ENCODE measurements around the gene USF3.

USF3 gene

DNA sequence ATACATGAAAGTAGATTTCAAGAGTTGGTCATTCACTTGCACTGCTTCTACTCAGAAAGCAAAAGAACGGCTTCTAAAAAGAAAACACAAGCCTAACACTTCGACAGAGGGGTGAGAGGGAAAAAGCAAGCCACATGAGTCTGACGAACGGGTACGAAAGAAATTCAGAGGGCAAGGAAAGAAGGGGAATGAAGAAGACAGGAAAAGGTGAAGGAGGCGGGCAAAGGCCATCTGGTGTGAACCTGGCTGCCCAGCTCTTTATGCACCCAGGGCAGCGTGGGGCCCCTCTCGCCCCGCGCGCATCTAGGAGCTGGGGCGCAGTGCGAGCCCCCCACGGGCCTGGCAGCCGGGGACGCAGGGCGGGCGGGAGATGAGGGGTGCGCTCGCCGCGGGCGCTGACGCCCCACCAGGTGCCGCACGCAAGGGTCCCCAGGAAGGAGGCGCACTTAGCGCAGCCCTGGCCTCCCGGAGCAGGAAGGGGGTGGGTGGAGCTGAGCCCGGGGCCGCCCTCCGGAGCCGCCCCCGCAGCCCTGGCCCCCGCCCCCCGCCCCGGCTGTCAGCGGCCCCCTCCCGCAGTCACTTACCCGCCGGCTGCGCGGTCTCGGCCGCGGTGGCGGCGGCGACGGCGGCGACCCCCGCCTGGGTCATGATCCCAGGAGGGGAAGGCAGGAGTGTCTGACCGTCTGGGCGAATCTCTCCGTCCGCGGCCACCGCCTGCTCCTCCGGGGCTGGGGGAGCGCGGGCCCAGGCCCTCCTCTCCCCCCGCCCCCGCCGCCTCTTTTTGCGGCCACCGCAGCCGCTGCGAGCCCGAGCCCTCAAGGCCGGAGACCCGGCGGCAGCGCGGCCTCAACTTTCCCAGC, at the start of gene USF3:
TSS of gene USF3 (minus strand) at position 857 of the 860 bp plus-strand sequence. CDS start 21,764 bp downstream, outside the sequence.
- no peak for DNase-seq

GRCh38 chr3:113745756-113746547, 49.5 kb upstream of the USF3 start, which contains the start of gene NAA50:
Gene NAA50 (minus strand): TSS chr3:113746249. CDS start chr3:113745949, 300 bp downstream.
- DNase-seq: peak; percentile 30

GRCh38 chr3:113744941-113745755, 48.7 kb upstream of the USF3 start:
- peak; percentile 79 for DNase-seq

- DNase-seq: no peak
Observed at GRCh38 chr3:113743006-113743630, 46.7 kb upstream of the USF3 start.

- no peak for DNase-seq
Observed at GRCh38 chr3:113741620-113742019, 45.2 kb upstream of the USF3 start.

- no peak for DNase-seq
Observed at GRCh38 chr3:113741086-113741485, 44.6 kb upstream of the USF3 start.

- peak; percentile 6 for DNase-seq
Observed at GRCh38 chr3:113736548-113737089, 40.2 kb upstream of the USF3 start.

GRCh38 chr3:113731694-113732093, 35.3 kb upstream of the USF3 start:
- DNase-seq: no peak

DNA sequence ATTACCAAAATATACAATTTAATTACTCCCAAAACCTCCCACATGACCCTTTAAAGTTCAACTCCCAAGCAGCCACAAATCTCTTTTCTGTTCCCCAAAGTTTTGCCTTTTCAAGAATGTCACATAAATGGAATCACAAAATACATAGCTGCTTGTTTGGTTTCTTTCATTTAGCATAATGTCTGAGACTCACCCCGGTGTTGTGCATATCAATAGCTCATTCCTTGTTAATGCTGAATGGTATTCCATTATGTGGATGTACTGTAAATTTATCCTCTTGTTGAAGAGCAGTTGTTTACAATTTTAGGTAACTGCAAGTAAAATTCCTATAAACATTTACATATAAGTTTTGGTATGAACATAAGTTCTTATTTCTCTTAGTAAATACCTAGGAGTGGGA, 34.1 kb upstream of the USF3 start:
- DNase-seq: no peak

GRCh38 chr3:113728661-113729060, 32.2 kb upstream of the USF3 start:
- DNase-seq: no peak

- DNase-seq: no peak
Observed at GRCh38 chr3:113721636-113722035, 25.2 kb upstream of the USF3 start.

DNA sequence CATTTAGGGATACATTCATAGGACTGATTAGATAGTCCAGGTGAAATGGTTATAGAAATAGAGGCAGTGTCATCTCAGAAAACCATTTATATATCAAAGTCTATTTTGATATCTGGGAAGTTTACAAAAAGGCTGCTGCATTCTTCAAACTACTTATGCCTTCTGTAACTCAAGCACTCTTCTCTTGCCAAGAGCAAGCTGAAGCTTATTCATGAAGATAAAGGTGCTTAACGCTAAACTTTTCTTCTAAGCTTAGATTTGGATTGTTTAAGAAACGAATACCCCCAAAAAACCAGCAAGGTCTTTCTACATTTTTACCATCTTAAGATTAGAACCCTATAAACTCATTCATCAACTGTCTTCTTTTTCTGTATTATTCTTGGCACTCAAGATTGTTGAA, 23.3 kb upstream of the USF3 start:
- DNase-seq: no peak

DNA sequence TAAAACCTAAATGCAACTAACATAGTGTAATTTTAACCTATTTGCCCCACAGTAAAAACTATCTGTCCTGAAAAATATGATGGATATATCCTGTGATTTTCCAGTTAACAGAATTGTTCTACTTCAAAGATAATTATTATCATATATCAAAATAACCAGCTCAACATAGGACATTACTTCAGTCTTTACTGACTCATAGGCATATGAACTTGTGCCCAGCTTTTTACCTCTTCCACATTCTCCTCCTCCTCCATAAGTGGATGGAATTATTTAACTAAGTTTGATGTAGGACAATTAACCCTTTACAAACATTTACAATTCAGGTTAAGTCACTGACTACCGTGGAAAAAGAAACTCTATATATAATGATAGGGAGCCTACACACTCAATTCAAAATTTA, 22.9 kb upstream of the USF3 start:
- no peak for DNase-seq

- DNase-seq: no peak
Observed at GRCh38 chr3:113717818-113718217, 21.4 kb upstream of the USF3 start.

DNA sequence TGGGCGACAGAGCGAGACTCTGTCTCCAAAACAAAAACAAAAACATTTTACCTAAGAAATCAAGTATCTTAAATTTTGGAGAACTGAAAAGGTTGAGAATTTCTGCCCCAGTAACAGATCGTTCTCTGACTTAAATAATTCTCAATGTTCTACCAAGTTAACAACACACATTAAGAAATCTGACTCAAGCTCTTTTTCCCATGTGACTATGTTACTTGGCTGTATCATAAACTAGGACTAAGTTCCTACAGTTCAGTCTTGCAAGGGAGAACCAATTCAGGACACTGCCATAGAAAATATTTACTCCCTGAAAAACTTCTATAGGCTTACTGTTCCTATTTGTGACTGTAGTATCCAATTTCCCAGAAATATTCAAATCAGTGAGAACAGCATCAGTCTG, 20.9 kb upstream of the USF3 start:
- no peak for DNase-seq

- DNase-seq: no peak
Observed at GRCh38 chr3:113714702-113715101, 18.3 kb upstream of the USF3 start.

DNA sequence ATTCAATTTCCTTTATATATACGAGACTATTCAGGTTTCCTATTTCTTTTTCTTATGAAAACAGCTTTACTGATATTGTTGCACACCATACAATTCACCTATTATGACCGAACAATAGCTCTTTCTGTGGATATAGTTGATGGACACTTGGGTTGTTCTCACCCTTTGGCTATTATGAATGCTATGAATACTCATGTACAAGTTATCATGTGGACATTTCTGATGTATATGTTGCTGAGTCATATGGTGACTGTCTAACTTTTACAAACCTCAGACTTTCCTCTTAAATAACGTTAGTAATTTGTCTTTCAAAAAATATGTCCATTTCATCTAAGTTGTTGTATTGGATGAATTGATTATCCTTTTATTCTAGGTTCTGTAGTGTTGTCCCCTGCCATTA, 15.7 kb upstream of the USF3 start:
- no peak for DNase-seq

DNA sequence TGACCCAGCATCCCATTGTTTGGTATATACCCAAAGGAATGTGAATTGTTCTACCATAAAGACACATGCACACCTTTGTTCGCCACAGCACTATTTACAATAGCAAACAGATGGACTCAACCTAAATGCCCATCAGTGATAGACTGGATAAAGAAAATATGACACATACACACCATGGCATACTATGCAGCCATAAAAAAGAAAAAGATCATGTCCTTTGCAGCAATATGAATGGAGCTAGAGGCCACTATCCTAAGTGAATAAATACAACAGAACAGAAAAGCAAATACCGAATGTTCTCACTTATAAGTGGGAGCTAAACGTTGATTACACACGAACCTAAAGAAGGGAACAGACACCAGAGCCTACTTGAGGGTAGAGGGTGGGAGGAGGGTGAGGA, 11.4 kb upstream of the USF3 start:
- no peak for DNase-seq

- no peak for DNase-seq
Observed at GRCh38 chr3:113698956-113699355, 2.5 kb upstream of the USF3 start.

GRCh38 chr3:113698213-113698742, 1.8 kb upstream of the USF3 start:
- no peak for DNase-seq

DNA sequence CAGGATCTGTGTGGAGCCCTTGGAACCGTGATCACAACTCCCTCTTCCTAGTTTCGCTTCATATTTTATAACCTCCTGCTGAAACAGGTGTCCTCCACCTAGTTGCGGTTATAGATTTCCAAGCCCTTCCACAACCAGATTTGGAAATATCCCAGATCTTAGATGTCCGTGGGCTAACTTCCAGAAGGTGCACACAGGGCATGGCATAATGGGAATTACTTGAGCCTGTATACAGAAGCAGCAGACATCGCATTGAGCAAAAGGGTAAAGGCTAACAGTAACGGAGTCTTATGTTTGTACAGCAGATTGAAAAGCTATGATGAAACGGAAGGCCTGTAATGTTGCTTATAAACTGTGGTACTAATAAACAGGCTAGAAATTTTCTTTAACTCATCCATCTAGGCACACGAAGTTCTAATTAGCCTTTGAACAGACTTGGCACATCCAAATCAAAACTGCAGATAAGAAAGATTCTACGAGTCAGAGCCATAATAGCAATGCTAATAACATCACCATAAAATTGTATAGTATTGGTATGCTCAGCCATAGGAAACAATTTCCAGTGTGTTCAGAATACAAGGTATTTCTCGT, 1.2 kb upstream of the USF3 start:
- no peak for DNase-seq
